Activated CD4-positive, alpha-beta T cell treated with anti-CD3 and anti-CD28 coated beads for 36 hours (primary cell): ENCODE results near the gene CAMTA1. TPM values are rescaled to one million over a fixed set of nuclear protein-coding genes. Genes with fewer than 3 reads are reported as not detected.

ENCODE experiments used
- ATAC-seq: fragments of 200-7000 bp; cut with Tn5 transposase; one replicate; pipeline ENCODE4 v1.10.0; 2021; ENCODE audit warnings: mild to moderate bottlenecking, moderate library complexity
- CTCF ChIA-PET: fragments of 350-600 bp; sonication (Branson Sonifier 250); formaldehyde crosslinking; loops from one replicate; lab custom pipeline; 2021; ENCODE audit warnings: antibody characterized with exemption; lab: Charles Lee
- POLR2A ChIA-PET: fragments of 350-600 bp; sonication (Branson Sonifier 250); formaldehyde crosslinking; loops from one replicate; lab custom pipeline; 2021; ENCODE audit warnings: antibody characterized with exemption, inconsistent platforms; lab: Charles Lee
- DNase-seq: peaks from one replicate; pipeline ENCODE4 v3.0.0-alpha.2; 2020
- H3K27ac Mint-ChIP-seq: one replicate; pipeline ENCODE4 v1.8.0; 2021; ENCODE audit warnings: mixed read lengths
- H3K27me3 Mint-ChIP-seq: one replicate; pipeline ENCODE4 v1.8.0; 2021; ENCODE audit warnings: mixed read lengths
- H3K36me3 Mint-ChIP-seq: one replicate; pipeline ENCODE4 v1.8.0; 2021; ENCODE audit warnings: low read depth, mixed read lengths
- H3K4me1 Mint-ChIP-seq: one replicate; pipeline ENCODE4 v1.8.0; 2021; ENCODE audit warnings: mixed read lengths
- H3K4me3 Mint-ChIP-seq: one replicate; pipeline ENCODE4 v1.8.0; 2021; ENCODE audit warnings: mild to moderate bottlenecking, moderate library complexity, mixed read lengths
- H3K9me3 Mint-ChIP-seq: one replicate; pipeline ENCODE4 v1.8.0; 2021; ENCODE audit warnings: low read depth, mixed read lengths
- intact Hi-C, 2 experiments: fragments of 100-400 bp; cut with DNase I in 1 of 2; cut with micrococcal nuclease in 1 of 2; formaldehyde crosslinking; loops; one replicate each; pipeline versions ENCODE4 v1.14.2 to v1.15.1; 2022 to 2024; cut with DNase I, micrococcal nuclease
- total RNA-seq, 2 experiments: library from RNA; stranded (reverse); gene quantifications; one replicate each; pipeline ENCODE4 v1.2.3, GENCODE V29; 2021

The CAMTA1 gene
- total RNA-seq, 2 experiments from 2014 or later, result 62.3 to 76.7 TPM

GRCh38 chr1:6880951-6881690 is 95.9 kb downstream of the CAMTA1 start:
- no peak for ATAC-seq
- H3K4me1 Mint-ChIP-seq, result peaks cover 7% of the 10 kb centered on the region
- CTCF ChIA-PET, result interaction anchor here (1.1 kb wide), 1 partner anchor 9 kb away, joined by 3 read pairs; no protein-coding TSS in a partner anchor

GRCh38 chr1:6882414-6882813 is 97.2 kb downstream of the CAMTA1 start:
- ChIA-PET CTCF (interaction anchor here (0.9 to 1.1 kb wide), 2 partner anchors 9 to 163 kb away, joined by 3 to 4 read pairs; no protein-coding TSS in a partner anchor), POLR2A (no interaction called here)
- no peaks in the 10 kb centered on the region for H3K9me3 Mint-ChIP-seq
- no peak overlapping the region for H3K4me3 Mint-ChIP-seq
- ATAC-seq (no peak), DNase-seq (no peak)
- no peaks in the 10 kb centered on the region for H3K27me3 Mint-ChIP-seq
- no peaks in the 10 kb centered on the region for H3K36me3 Mint-ChIP-seq
- no peak overlapping the region for H3K27ac Mint-ChIP-seq
- H3K4me1 Mint-ChIP-seq, result peaks cover 7% of the 10 kb centered on the region
- intact Hi-C loops, result no loop called here

More at GRCh38 chr1:6880951-6881690, 95.9 kb downstream of the CAMTA1 start:
- Mint-ChIP-seq H3K27ac (no peak overlapping the region), H3K36me3 (peaks cover 2% of the 10 kb centered on the region), H3K4me3 (no peak overlapping the region), H3K9me3 (no peaks in the 10 kb centered on the region), H3K27me3 (no peaks in the 10 kb centered on the region)
- POLR2A ChIA-PET, result no interaction called here
- intact Hi-C loops, result no loop called here
- no peak for DNase-seq

GRCh38 chr1:6884652-6885153 is 99.4 kb downstream of the CAMTA1 start:
- DNase-seq (no peak), ATAC-seq (no peak)
- H3K27me3 Mint-ChIP-seq, result no peaks in the 10 kb centered on the region
- no peak overlapping the region for H3K4me3 Mint-ChIP-seq
- no peaks in the 10 kb centered on the region for H3K9me3 Mint-ChIP-seq
- peaks cover 7% of the 10 kb centered on the region for H3K4me1 Mint-ChIP-seq
- intact Hi-C loops, result no loop called here
- CTCF ChIA-PET, result interaction anchor here (0.7 to 1.3 kb wide), 5 partner anchors 10 to 247 kb away, joined by 3 to 4 read pairs (median 4); no protein-coding TSS in a partner anchor
- POLR2A ChIA-PET, result no interaction called here
- no peak overlapping the region for H3K27ac Mint-ChIP-seq
- H3K36me3 Mint-ChIP-seq, result no peaks in the 10 kb centered on the region

GRCh38 chr1:6885426-6885825 is 100.2 kb downstream of the CAMTA1 start:
- intact Hi-C loops, result no loop called here
- Mint-ChIP-seq H3K4me3 (no peak overlapping the region), H3K36me3 (no peaks in the 10 kb centered on the region), H3K4me1 (peaks cover 7% of the 10 kb centered on the region), H3K27ac (no peak overlapping the region), H3K27me3 (no peaks in the 10 kb centered on the region), H3K9me3 (no peaks in the 10 kb centered on the region)
- ChIA-PET CTCF (interaction anchor here (0.9 to 1.3 kb wide), 2 partner anchors 14 to 166 kb away, joined by 3 to 4 read pairs; no protein-coding TSS in a partner anchor), POLR2A (no interaction called here)
- ATAC-seq (no peak), DNase-seq (no peak)

GRCh38 chr1:6886523-6886922 is 101.3 kb downstream of the CAMTA1 start:
- no peaks in the 10 kb centered on the region for H3K36me3 Mint-ChIP-seq
- POLR2A ChIA-PET, result interaction anchor here (0.6 kb wide), 1 partner anchor 16 kb away, joined by 9 read pairs; no protein-coding TSS in a partner anchor
- peaks cover 7% of the 10 kb centered on the region for H3K4me1 Mint-ChIP-seq
- ATAC-seq, result no peak
- no peaks in the 10 kb centered on the region for H3K9me3 Mint-ChIP-seq
- H3K27ac Mint-ChIP-seq, result no peak overlapping the region
- CTCF ChIA-PET, result interaction anchor here (1.2 kb wide), 1 partner anchor 167 kb away, joined by 5 read pairs; no protein-coding TSS in a partner anchor
- no peak overlapping the region for H3K4me3 Mint-ChIP-seq
- intact Hi-C loops, result no loop called here
- DNase-seq, result no peak
- H3K27me3 Mint-ChIP-seq, result no peaks in the 10 kb centered on the region

GRCh38 chr1:6888268-6888667 is 103.0 kb downstream of the CAMTA1 start:
- ChIA-PET CTCF (interaction anchor here (1.5 to 3.5 kb wide), 4 partner anchors 11 to 23 kb away, joined by 4 to 13 read pairs (median 6); no protein-coding TSS in a partner anchor), POLR2A (interaction anchor here (0.5 kb wide), 1 partner anchor 93 kb away, joined by 3 read pairs; no protein-coding TSS in a partner anchor)
- ATAC-seq (no peak), DNase-seq (no peak)
- Mint-ChIP-seq H3K9me3 (no peaks in the 10 kb centered on the region), H3K27ac (no peak overlapping the region), H3K27me3 (no peaks in the 10 kb centered on the region), H3K4me3 (no peak overlapping the region), H3K36me3 (no peaks in the 10 kb centered on the region), H3K4me1 (peaks cover 7% of the 10 kb centered on the region)
- intact Hi-C loops, result loop anchor here in 1 of 2 experiments (2.0 kb wide), 1 partner anchor 93 kb away; no protein-coding TSS in a partner anchor

GRCh38 chr1:6888870-6889269 is 103.6 kb downstream of the CAMTA1 start:
- ChIA-PET POLR2A (interaction anchor here (0.6 kb wide), 1 partner anchor 29 kb away, joined by 3 read pairs; no protein-coding TSS in a partner anchor), CTCF (interaction anchor here (1.2 to 3.5 kb wide), 5 partner anchors 10 to 153 kb away, joined by 4 to 13 read pairs (median 5); no protein-coding TSS in a partner anchor)
- Mint-ChIP-seq H3K27ac (no peak overlapping the region), H3K36me3 (no peaks in the 10 kb centered on the region), H3K9me3 (no peaks in the 10 kb centered on the region), H3K4me3 (no peak overlapping the region), H3K4me1 (peaks cover 7% of the 10 kb centered on the region), H3K27me3 (no peaks in the 10 kb centered on the region)
- ATAC-seq, result no peak
- DNase-seq, result no peak
- intact Hi-C loops, result loop anchor here in 1 of 2 experiments (2.0 kb wide), 1 partner anchor 94 kb away; no protein-coding TSS in a partner anchor

- CTCF ChIA-PET, result interaction anchor here (0.7 to 3.5 kb wide), 17 partner anchors 7 to 172 kb away, joined by 3 to 13 read pairs (median 4); no protein-coding TSS in a partner anchor
- DNase-seq (peak; percentile 65), ATAC-seq (peak; percentile 51)
- Mint-ChIP-seq H3K27ac (no peak overlapping the region), H3K9me3 (no peaks in the 10 kb centered on the region), H3K4me3 (no peak overlapping the region), H3K27me3 (no peaks in the 10 kb centered on the region), H3K4me1 (peaks cover under 1% of the 10 kb centered on the region), H3K36me3 (no peaks in the 10 kb centered on the region)
- intact Hi-C loops, result loop anchor here (1.0 to 5.0 kb wide), 5 partner anchors 95 to 182 kb away; no protein-coding TSS in a partner anchor
- POLR2A ChIA-PET, result interaction anchor here (0.6 kb wide), 1 partner anchor 406 kb away, joined by 3 read pairs; no protein-coding TSS in a partner anchor
Observed at GRCh38 chr1:6889875-6890480, 104.7 kb downstream of the CAMTA1 start.

- no peak overlapping the region for H3K27ac Mint-ChIP-seq
- ChIA-PET POLR2A (no interaction called here), CTCF (interaction anchor here (0.7 to 3.5 kb wide), 10 partner anchors 8 to 172 kb away, joined by 3 to 13 read pairs (median 3); no protein-coding TSS in a partner anchor)
- DNase-seq, result no peak
- ATAC-seq, result no peak
- no peaks in the 10 kb centered on the region for H3K36me3 Mint-ChIP-seq
- H3K27me3 Mint-ChIP-seq, result no peaks in the 10 kb centered on the region
- H3K4me1 Mint-ChIP-seq, result no peaks in the 10 kb centered on the region
- no peaks in the 10 kb centered on the region for H3K9me3 Mint-ChIP-seq
- intact Hi-C loops, result loop anchor here (1.0 to 5.0 kb wide), 4 partner anchors 96 to 182 kb away; no protein-coding TSS in a partner anchor
- no peak overlapping the region for H3K4me3 Mint-ChIP-seq
Observed at GRCh38 chr1:6890686-6891085, 105.4 kb downstream of the CAMTA1 start.

- Mint-ChIP-seq H3K27ac (no peak overlapping the region), H3K4me1 (no peaks in the 10 kb centered on the region), H3K36me3 (no peaks in the 10 kb centered on the region), H3K4me3 (no peak overlapping the region), H3K27me3 (no peaks in the 10 kb centered on the region), H3K9me3 (no peaks in the 10 kb centered on the region)
- DNase-seq, result no peak
- POLR2A ChIA-PET, result no interaction called here
- peak; percentile 58 for ATAC-seq
- intact Hi-C loops, result loop anchor here in 1 of 2 experiments (5.0 kb wide), 1 partner anchor 180 kb away; no protein-coding TSS in a partner anchor
- CTCF ChIA-PET, result interaction anchor here (0.6 to 3.5 kb wide), 6 partner anchors 7 to 162 kb away, joined by 3 to 13 read pairs (median 4); partner anchors contain the start of gene CAMTA1
Observed at GRCh38 chr1:6891781-6892579, 106.7 kb downstream of the CAMTA1 start.
